PC-3 (cell line): ENCODE data around the gene TPST1. TPM values are rescaled to one million over a fixed set of nuclear protein-coding genes. Genes with fewer than 3 reads are reported as not detected.

Experiments used
- ATAC-seq: fragments of 200-7000 bp; cut with Tn5 transposase; 2 replicates; pipeline ENCODE4 v1.9.1; 2020; ENCODE audit warnings: mild to moderate bottlenecking, moderate library complexity
- BruUV-seq: library from RNA; stranded (reverse); fragments of 400-500 nt; replicated peaks from 2 replicates; lab custom pipeline; 2021; lab: Mats Ljungman, UMichigan
- CTCF ChIA-PET: fragments of 300-600 bp; sonication (Branson Sonifier 250); formaldehyde crosslinking; loops from one replicate; lab custom pipeline; 2022; ENCODE audit warnings: antibody characterized with exemption; lab: Charles Lee
- POLR2A ChIA-PET: fragments of 300-600 bp; sonication (Branson Sonifier 250); formaldehyde crosslinking; loops from one replicate; lab custom pipeline; 2022; ENCODE audit warnings: antibody characterized with exemption; ENCODE audit not compliant: unreplicated experiment; lab: Charles Lee
- DNase-seq: peaks from one replicate; pipeline ENCODE4 v3.0.0-alpha.2; 2015
- H2AFZ ChIP-seq: fragments of 300-600 bp; sonication (generic); 2 replicates; pipeline ENCODE4 v1.6.0; 2016; ENCODE audit warnings: antibody characterized with exemption, low read length
- H3F3A ChIP-seq: fragments of 300-600 bp; sonication (generic); one replicate; pipeline ENCODE4 v1.6.0; 2017; ENCODE audit warnings: antibody characterized with exemption, low read length, control low read depth, mild to moderate bottlenecking; ENCODE audit not compliant: unreplicated experiment
- H3K27ac ChIP-seq: fragments of 300-600 bp; sonication (generic); 2 replicates; pipeline ENCODE4 v1.5.1; 2016; ENCODE audit warnings: mild to moderate bottlenecking, low read length
- H3K27me3 ChIP-seq: fragments of 300-600 bp; sonication (generic); 2 replicates; pipeline ENCODE4 v1.6.1; 2016; ENCODE audit warnings: low read length, mixed read lengths
- H3K36me3 ChIP-seq: fragments of 300-600 bp; sonication (generic); 2 replicates; pipeline ENCODE4 v1.6.1; 2016; ENCODE audit warnings: low read depth, mixed run types, low read length, mixed read lengths
- H3K4me1 ChIP-seq: fragments of 300-600 bp; sonication (generic); 2 replicates; pipeline ENCODE4 v1.5.1; 2016; ENCODE audit warnings: low read length; ENCODE audit not compliant: insufficient read depth
- H3K4me2 ChIP-seq: fragments of 300-600 bp; sonication (generic); 2 replicates; pipeline ENCODE4 v1.6.0; 2016; ENCODE audit warnings: low read length
- H3K4me3 ChIP-seq: fragments of 300-600 bp; sonication (generic); 2 replicates; pipeline ENCODE4 v1.5.1; 2016; ENCODE audit warnings: mild to moderate bottlenecking, low read length, mixed read lengths
- H3K79me2 ChIP-seq: fragments of 300-600 bp; sonication (generic); 2 replicates; pipeline ENCODE4 v1.6.1; 2017; ENCODE audit warnings: low read length, mixed read lengths
- H3K9ac ChIP-seq: fragments of 300-600 bp; sonication (generic); 2 replicates; pipeline ENCODE4 v1.6.0; 2016; ENCODE audit warnings: mild to moderate bottlenecking, low read length
- H3K9me2 ChIP-seq: fragments of 300-600 bp; sonication (generic); replicated peaks from 2 replicates; pipeline ENCODE4 v1.6.1; 2016; ENCODE audit warnings: mixed run types, low read length, mixed read lengths
- H3K9me3 ChIP-seq: fragments of 300-600 bp; sonication (generic); 2 replicates; pipeline ENCODE4 v1.6.1; 2016; ENCODE audit warnings: low read length, mixed read lengths
- H4K20me1 ChIP-seq: fragments of 300-600 bp; sonication (generic); 2 replicates; pipeline ENCODE4 v1.6.1; 2016; ENCODE audit warnings: low read length, mixed read lengths
- EZH2 ChIP-seq: fragments of 300-600 bp; sonication (generic); IDR thresholded peaks from one replicate; pipeline ENCODE4 v1.6.1; 2017; ENCODE audit warnings: antibody characterized with exemption, mild to moderate bottlenecking, low read length; ENCODE audit not compliant: unreplicated experiment
- EZH2phosphoT487 ChIP-seq: fragments of 300-600 bp; sonication (generic); IDR thresholded peaks from 2 replicates; pipeline ENCODE4 v1.6.1; 2018; ENCODE audit warnings: mild to moderate bottlenecking, antibody characterized with exemption, low read length, borderline replicate concordance
- intact Hi-C: fragments of 100-400 bp; cut with micrococcal nuclease; formaldehyde crosslinking; loops from 2 replicates; pipeline ENCODE4 v1.9.0; 2023
- total RNA-seq: library from RNA; depleted of rRNA; stranded (reverse); fragments of >200 nt; gene quantifications from 2 replicates; pipeline ENCODE4 v1.2.3, GENCODE V29; 2014
- TF ChIP-seq, protein P1 (sequence below): fragments of 300-600 bp; sonication (generic); conservative IDR thresholded peaks from 2 replicates; pipeline ENCODE4 v1.5.1; 2017; ENCODE audit warnings: antibody characterized with exemption, low read depth, mild to moderate bottlenecking, low read length

The TPST1 gene
- total RNA-seq, 1 experiment from 2014 or later, result 14.4 TPM

DNA sequence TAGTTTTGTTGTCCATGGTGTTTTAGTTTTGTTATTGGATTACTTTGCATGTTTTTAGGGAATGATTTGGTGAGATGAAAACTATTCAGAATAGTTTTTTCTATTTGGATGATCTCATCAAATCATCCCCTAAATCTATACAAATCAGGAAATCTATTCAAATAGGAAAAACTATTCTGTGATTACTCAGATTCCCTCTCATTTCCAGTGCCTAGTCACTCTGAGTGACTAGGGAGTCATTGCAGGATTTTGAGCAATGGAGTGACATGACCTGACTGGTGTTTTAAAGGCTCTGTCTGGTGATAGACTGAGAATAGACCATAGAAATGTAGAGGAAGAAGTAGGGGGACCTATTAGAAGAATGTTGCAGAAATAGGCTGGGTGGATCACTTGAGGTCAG, 72.4 kb downstream of the TPST1 start:
- Histone ChIP-seq H3K9me2 (no peaks in the 10 kb centered on the region), H3K4me2 (no peak overlapping the region), H3F3A (no peaks in the 10 kb centered on the region), H3K9me3 (no peaks in the 10 kb centered on the region), H3K79me2 (peaks cover 13% of the 10 kb centered on the region), H3K36me3 (no peaks in the 10 kb centered on the region; the same call in 1 of the 2 replicates), H3K4me1 (peaks cover 18% of the 10 kb centered on the region), H3K27ac (no peak overlapping the region), H3K4me3 (no peak overlapping the region), H3K27me3 (no peaks in the 10 kb centered on the region), H2AFZ (no peak overlapping the region), H3K9ac (no peak overlapping the region), H4K20me1 (no peaks in the 10 kb centered on the region)
- intact Hi-C loops, result no loop called here
- no peak for ATAC-seq
- TF ChIP-seq EZH2, result no peak
- no peak for TF ChIP-seq EZH2phosphoT487
- TF ChIP-seq, protein P1, sequence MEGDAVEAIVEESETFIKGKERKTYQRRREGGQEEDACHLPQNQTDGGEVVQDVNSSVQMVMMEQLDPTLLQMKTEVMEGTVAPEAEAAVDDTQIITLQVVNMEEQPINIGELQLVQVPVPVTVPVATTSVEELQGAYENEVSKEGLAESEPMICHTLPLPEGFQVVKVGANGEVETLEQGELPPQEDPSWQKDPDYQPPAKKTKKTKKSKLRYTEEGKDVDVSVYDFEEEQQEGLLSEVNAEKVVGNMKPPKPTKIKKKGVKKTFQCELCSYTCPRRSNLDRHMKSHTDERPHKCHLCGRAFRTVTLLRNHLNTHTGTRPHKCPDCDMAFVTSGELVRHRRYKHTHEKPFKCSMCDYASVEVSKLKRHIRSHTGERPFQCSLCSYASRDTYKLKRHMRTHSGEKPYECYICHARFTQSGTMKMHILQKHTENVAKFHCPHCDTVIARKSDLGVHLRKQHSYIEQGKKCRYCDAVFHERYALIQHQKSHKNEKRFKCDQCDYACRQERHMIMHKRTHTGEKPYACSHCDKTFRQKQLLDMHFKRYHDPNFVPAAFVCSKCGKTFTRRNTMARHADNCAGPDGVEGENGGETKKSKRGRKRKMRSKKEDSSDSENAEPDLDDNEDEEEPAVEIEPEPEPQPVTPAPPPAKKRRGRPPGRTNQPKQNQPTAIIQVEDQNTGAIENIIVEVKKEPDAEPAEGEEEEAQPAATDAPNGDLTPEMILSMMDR, result no peak
- ChIA-PET POLR2A (interaction anchor here (0.6 to 0.7 kb wide), 2 partner anchors 183 to 568 kb away, joined by 3 to 4 read pairs; no protein-coding TSS in a partner anchor), CTCF (no interaction called here)
- DNase-seq, result no peak
- BruUV-seq, result no TSS peak

DNA sequence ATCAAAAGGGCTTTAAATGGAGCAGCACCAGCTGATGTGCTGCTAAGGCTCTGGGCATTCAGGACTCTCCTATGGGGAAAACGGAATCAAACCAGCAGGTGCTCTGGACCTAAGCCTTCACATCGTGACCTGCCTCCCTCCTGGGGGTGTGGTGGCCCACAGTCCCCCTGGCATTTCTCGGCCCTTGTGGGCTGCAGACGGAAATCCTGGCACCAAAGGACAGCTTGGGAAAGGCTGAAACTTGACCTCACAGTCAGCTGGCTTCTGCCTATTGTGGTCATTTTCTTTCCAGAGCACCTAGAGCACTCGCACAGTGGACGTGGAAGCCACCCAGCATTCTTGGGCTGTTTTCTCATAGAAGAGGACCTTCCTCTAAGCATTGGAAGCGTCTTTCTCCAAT, 74.8 kb downstream of the TPST1 start:
- H3K27ac ChIP-seq, result no peak overlapping the region
- H3K9me2 ChIP-seq, result no peaks in the 10 kb centered on the region
- peaks cover 5% of the 10 kb centered on the region for H3F3A ChIP-seq
- ChIA-PET CTCF (no interaction called here), POLR2A (no interaction called here)
- peaks cover 27% of the 10 kb centered on the region for H3K79me2 ChIP-seq
- no peak for TF ChIP-seq EZH2
- TF ChIP-seq EZH2phosphoT487, result no peak
- TF ChIP-seq, protein P1, result no peak
- H3K4me1 ChIP-seq, result peaks cover 36% of the 10 kb centered on the region
- BruUV-seq, result no TSS peak
- no peaks in the 10 kb centered on the region for H3K27me3 ChIP-seq
- no peaks in the 10 kb centered on the region for H3K36me3 ChIP-seq
- H3K4me2 ChIP-seq, result no peak overlapping the region
- no peak for DNase-seq
- H4K20me1 ChIP-seq, result no peaks in the 10 kb centered on the region
- intact Hi-C loops, result no loop called here
- H3K9me3 ChIP-seq, result no peaks in the 10 kb centered on the region
- H3K4me3 ChIP-seq, result no peak overlapping the region
- H3K9ac ChIP-seq, result no peak overlapping the region
- no peak overlapping the region for H2AFZ ChIP-seq
- no peak for ATAC-seq
